ENCODE results near the gene ELAVL2.

The ELAVL2 gene

DNA sequence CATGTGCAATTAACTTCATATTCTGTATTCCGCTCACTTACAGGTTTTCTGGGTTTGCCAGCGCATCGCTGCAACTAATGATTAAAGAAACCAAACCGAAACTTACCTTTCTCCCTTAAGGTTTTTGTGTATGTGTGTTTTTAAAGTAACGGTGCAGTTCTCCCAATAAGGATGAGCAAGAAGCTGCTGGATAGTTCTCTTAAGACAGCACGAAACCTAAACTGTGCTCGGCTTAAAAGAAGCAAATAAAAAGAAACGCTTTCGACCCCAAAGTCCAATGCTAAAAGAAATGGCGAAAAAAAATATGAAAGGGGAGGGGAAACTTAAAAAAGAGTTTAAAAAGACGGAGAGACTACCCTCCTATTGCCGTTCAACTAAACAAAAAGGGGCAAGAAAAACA lies 340 bp downstream of the ELAVL2 start:
- Histone ChIP-seq H3K27ac (no peak overlapping the region), H3K4me2 (no peak overlapping the region), H3K4me3 (IDR thresholded peaks at IDR 0.05; ENCODE audit: insufficient read depth, low read depth, low read length) (no peak overlapping the region), H3K4me1 (ENCODE audit: low read depth, poor library complexity, severe bottlenecking) (no peaks in the 10 kb centered on the region), H3K9ac (no peak overlapping the region), H3K36me3 (ENCODE audit: insufficient read depth) (no peaks in the 10 kb centered on the region), H3K27me3 (ENCODE audit: insufficient read depth, low read depth) (no peaks in the 10 kb centered on the region), H3K79me2 (ENCODE audit: insufficient read depth, low read depth) (no peaks in the 10 kb centered on the region), H4K20me1 (ENCODE audit: insufficient read depth) (no peaks in the 10 kb centered on the region), H2AFZ (ENCODE audit: low read depth) (no peak overlapping the region)
- TF ChIP-seq, protein P1, sequence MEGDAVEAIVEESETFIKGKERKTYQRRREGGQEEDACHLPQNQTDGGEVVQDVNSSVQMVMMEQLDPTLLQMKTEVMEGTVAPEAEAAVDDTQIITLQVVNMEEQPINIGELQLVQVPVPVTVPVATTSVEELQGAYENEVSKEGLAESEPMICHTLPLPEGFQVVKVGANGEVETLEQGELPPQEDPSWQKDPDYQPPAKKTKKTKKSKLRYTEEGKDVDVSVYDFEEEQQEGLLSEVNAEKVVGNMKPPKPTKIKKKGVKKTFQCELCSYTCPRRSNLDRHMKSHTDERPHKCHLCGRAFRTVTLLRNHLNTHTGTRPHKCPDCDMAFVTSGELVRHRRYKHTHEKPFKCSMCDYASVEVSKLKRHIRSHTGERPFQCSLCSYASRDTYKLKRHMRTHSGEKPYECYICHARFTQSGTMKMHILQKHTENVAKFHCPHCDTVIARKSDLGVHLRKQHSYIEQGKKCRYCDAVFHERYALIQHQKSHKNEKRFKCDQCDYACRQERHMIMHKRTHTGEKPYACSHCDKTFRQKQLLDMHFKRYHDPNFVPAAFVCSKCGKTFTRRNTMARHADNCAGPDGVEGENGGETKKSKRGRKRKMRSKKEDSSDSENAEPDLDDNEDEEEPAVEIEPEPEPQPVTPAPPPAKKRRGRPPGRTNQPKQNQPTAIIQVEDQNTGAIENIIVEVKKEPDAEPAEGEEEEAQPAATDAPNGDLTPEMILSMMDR (conservative IDR thresholded peaks at IDR 0.05; ENCODE audit: low read depth, low read length): no peak

DNA sequence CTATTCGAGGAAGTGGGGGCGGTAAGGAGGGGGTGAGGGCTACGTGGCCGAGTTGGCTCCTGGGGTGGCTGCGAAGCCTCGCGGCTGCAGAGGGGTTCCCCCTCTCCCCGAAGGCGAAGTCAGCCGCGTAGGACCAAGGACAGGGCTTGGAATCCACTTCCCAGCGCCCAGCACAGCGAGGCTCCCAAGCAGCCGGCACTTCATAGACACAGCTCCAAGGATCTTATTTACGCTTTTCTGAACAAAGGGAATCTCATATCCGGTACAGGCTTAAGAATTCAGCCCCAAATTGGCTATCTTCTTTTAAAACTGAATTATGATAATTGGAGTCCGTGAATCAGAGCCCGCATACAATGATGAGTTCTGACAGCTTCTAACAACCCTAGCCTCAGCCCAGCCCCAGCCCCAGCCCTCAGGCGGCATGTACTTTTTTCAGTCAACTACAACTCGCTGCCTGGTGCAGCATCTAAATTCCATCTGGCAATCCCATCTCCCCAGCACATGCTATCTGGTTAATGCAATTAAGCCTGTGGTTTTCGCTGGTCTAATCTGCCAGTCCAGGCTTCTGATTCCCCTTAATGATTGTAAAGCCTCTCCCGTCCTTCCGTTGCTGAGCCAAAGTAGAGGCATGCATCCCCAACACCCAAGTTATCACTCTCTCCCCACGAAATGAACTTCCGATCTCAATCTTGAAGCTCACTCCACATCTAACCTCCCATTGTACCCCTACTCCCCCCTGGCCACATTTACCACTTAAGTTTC lies 1.0 kb downstream of the ELAVL2 start:
- H3K4me2 ChIP-seq: no peak overlapping the region
- H4K20me1 ChIP-seq (ENCODE audit: insufficient read depth): no peaks in the 10 kb centered on the region
- no peak overlapping the region for H3K27ac ChIP-seq
- peaks cover 3% of the 10 kb centered on the region for H3K4me1 ChIP-seq (ENCODE audit: low read depth, poor library complexity, severe bottlenecking)
- no peak overlapping the region for H3K9ac ChIP-seq
- no peaks in the 10 kb centered on the region for H3K79me2 ChIP-seq (ENCODE audit: insufficient read depth, low read depth)
- H2AFZ ChIP-seq (ENCODE audit: low read depth): no peak overlapping the region
- no peaks in the 10 kb centered on the region for H3K27me3 ChIP-seq (ENCODE audit: insufficient read depth, low read depth)
- TF ChIP-seq, protein P1 (conservative IDR thresholded peaks at IDR 0.05; ENCODE audit: low read depth, low read length): no peak
- no peaks in the 10 kb centered on the region for H3K36me3 ChIP-seq (ENCODE audit: insufficient read depth)
- H3K4me3 ChIP-seq (IDR thresholded peaks at IDR 0.05; ENCODE audit: insufficient read depth, low read depth, low read length): no peak overlapping the region

- Histone ChIP-seq H3K4me1 (ENCODE audit: low read depth, poor library complexity, severe bottlenecking) (peaks cover 11% of the 10 kb centered on the region), H3K4me3 (IDR thresholded peaks at IDR 0.05; ENCODE audit: insufficient read depth, low read depth, low read length) (no peak overlapping the region), H4K20me1 (ENCODE audit: insufficient read depth) (no peaks in the 10 kb centered on the region), H2AFZ (ENCODE audit: low read depth) (no peak overlapping the region), H3K79me2 (ENCODE audit: insufficient read depth, low read depth) (no peaks in the 10 kb centered on the region), H3K27ac (no peak overlapping the region), H3K9ac (no peak overlapping the region), H3K4me2 (no peak overlapping the region), H3K36me3 (ENCODE audit: insufficient read depth) (no peaks in the 10 kb centered on the region), H3K27me3 (ENCODE audit: insufficient read depth, low read depth) (no peaks in the 10 kb centered on the region)
- TF ChIP-seq, protein P1 (conservative IDR thresholded peaks at IDR 0.05; ENCODE audit: low read depth, low read length): no peak
These were observed 1.8 kb downstream of the ELAVL2 start for GRCh38 chr9:23823986-23824829.

DNA sequence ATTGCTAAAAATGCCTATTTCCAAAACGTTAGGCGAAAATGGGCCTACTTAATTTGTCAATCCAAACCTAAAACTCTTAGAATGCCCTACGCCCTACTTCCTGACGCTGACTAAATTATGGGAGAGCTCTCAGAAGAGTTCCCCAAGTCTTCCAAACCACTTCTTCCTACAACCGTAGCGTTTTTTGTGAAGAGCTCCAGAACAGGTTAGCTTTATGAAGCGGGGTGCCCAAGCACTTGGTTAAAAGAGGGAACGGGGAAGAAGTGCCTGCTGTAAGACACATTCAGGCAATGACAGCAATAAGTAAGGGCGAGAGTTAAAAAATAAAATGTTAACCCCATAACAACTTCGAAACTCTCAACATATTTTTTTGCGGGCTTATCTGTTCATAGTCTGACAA lies 2.8 kb downstream of the ELAVL2 start:
- Histone ChIP-seq H3K79me2 (ENCODE audit: insufficient read depth, low read depth) (no peaks in the 10 kb centered on the region), H3K4me2 (no peak overlapping the region), H3K27me3 (ENCODE audit: insufficient read depth, low read depth) (no peaks in the 10 kb centered on the region), H3K4me3 (IDR thresholded peaks at IDR 0.05; ENCODE audit: insufficient read depth, low read depth, low read length) (no peak overlapping the region), H3K9ac (no peak overlapping the region), H3K36me3 (ENCODE audit: insufficient read depth) (no peaks in the 10 kb centered on the region), H3K27ac (no peak overlapping the region), H3K4me1 (ENCODE audit: low read depth, poor library complexity, severe bottlenecking) (peaks cover 21% of the 10 kb centered on the region), H2AFZ (ENCODE audit: low read depth) (no peak overlapping the region), H4K20me1 (ENCODE audit: insufficient read depth) (no peaks in the 10 kb centered on the region)
- TF ChIP-seq, protein P1 (conservative IDR thresholded peaks at IDR 0.05; ENCODE audit: low read depth, low read length): no peak

Data from KMS-11 (cell line).